A549 (cell line): ENCODE results near the gene TCP1. TPM values are rescaled to one million over a fixed set of nuclear protein-coding genes. Genes with fewer than 3 reads are reported as not detected.

Experiments
- ATAC-seq, 2 experiments: fragments of 200-7000 bp in 1 of 2; fragments of >200 bp in 1 of 2; cut with Nextera tagmentation in 1 of 2; cut with Tn5 transposase in 1 of 2; 3 replicates each; pipeline versions ENCODE4 v1.8.0 to v1.9.1; 2018 to 2020; ENCODE audit warnings: mild to moderate bottlenecking in 1 of 2, moderate library complexity in 1 of 2
- CTCF ChIA-PET: fragments of 300-600 bp; sonication (Branson Sonifier 250); formaldehyde crosslinking; extraction: SDS; loops from one replicate; lab custom pipeline; 2021; ENCODE audit warnings: antibody characterized with exemption, inconsistent platforms; lab: Yijun Ruan, JAX
- POLR2A ChIA-PET: fragments of 350-600 bp; formaldehyde crosslinking; extraction: SDS; loops from one replicate; lab custom pipeline; 2021; ENCODE audit warnings: antibody characterized with exemption, inconsistent platforms; lab: Yijun Ruan, JAX
- DNase-seq, 2 experiments: peaks; one replicate each; pipeline versions ENCODE4 v3.0.0 to v3.0.0-alpha.2; 2011 to 2016; ENCODE audit warnings: low read depth in 1 of 2, low spot score in 1 of 2
- FAIRE-seq: peaks from 2 replicates; lab custom pipeline; 2011; peaks lifted over from hg19 to GRCh38; lab: Jason Lieb, UNC
- H3K27ac ChIP-seq, 2 experiments: fragments of >200 bp; sonication (Bioruptor Twin); formaldehyde crosslinking; 3 replicates each; pipeline ENCODE4 v1.5.1; 2016 to 2017
- H3K4me1 ChIP-seq: fragments of >200 bp; sonication (Bioruptor Twin); formaldehyde crosslinking; 3 replicates; pipeline ENCODE4 v1.6.1; 2016
- H3K4me2 ChIP-seq: fragments of >200 bp; sonication (Bioruptor Twin); formaldehyde crosslinking; 3 replicates; pipeline ENCODE4 v1.6.1; 2016
- H3K4me3 ChIP-seq: fragments of >200 bp; sonication (Bioruptor Twin); formaldehyde crosslinking; 3 replicates; pipeline ENCODE4 v1.5.1; 2016
- H3K9me3 ChIP-seq: fragments of >200 bp; sonication (Bioruptor Twin); formaldehyde crosslinking; 3 replicates; pipeline ENCODE4 v1.6.1; 2016
- ATOH8 ChIP-seq: fragments of 250-450 bp; sonication (Bioruptor Pico); IDR thresholded peaks from 2 replicates; pipeline ENCODE4 v1.5.0; 2020; ENCODE audit warnings: low read depth, mild to moderate bottlenecking, moderate library complexity
- BCL3 ChIP-seq: fragments of >200 bp; sonication (Bioruptor Twin); formaldehyde crosslinking; IDR thresholded peaks from 3 replicates; pipeline ENCODE4 v1.6.1; 2016
- CBX2 ChIP-seq: fragments of 200-600 bp; sonication (generic); IDR thresholded peaks from 2 replicates; pipeline ENCODE4 v1.6.1; 2016; ENCODE audit warnings: low read depth, mild to moderate bottlenecking, borderline replicate concordance
- CHD4 ChIP-seq: fragments of 200-600 bp; sonication (generic); IDR thresholded peaks from 2 replicates; pipeline ENCODE4 v1.6.1; 2016; ENCODE audit warnings: antibody characterized with exemption, mild to moderate bottlenecking, borderline replicate concordance
- E2F6 ChIP-seq: IDR thresholded peaks from 2 replicates; pipeline ENCODE4 v1.6.1; 2012; ENCODE audit warnings: low read depth, borderline replicate concordance
- EHMT2 ChIP-seq: fragments of 200-600 bp; sonication (generic); IDR thresholded peaks from 2 replicates; pipeline ENCODE4 v1.6.1; 2016; ENCODE audit warnings: antibody characterized with exemption, low read depth, mild to moderate bottlenecking, moderate library complexity
- EP300 ChIP-seq, 2 experiments: fragments of >200 bp; sonication (Bioruptor Twin); formaldehyde crosslinking; IDR thresholded peaks; 2 replicates in 1 of 2; 3 replicates in 1 of 2; pipeline ENCODE4 v1.6.1; 2016 to 2017
- FOSB ChIP-seq: fragments of 250-450 bp; sonication (Bioruptor Pico); IDR thresholded peaks from 2 replicates; pipeline ENCODE4 v1.5.0; 2020; ENCODE audit warnings: mild to moderate bottlenecking, moderate library complexity
- FOSL2 ChIP-seq, 2 experiments: fragments of 450-650 bp in 1 of 2; fragments of >200 bp in 1 of 2; sonication (Bioruptor Twin) in 1 of 2; formaldehyde crosslinking; IDR thresholded peaks; 2 replicates each; pipeline versions ENCODE4 v1.5.0 to v1.6.1; 2016 to 2020; ENCODE audit warnings: mild to moderate bottlenecking in 1 of 2, moderate library complexity in 1 of 2
- HES2 ChIP-seq: fragments of >200 bp; sonication (Bioruptor Twin); formaldehyde crosslinking; IDR thresholded peaks from 2 replicates; pipeline ENCODE4 v1.6.1; 2016
- HEYL ChIP-seq: fragments of 250-450 bp; sonication (Bioruptor Pico); IDR thresholded peaks from 2 replicates; pipeline ENCODE4 v1.8.0; 2021; ENCODE audit warnings: mild to moderate bottlenecking, moderate library complexity
- HMGXB4 ChIP-seq: fragments of 250-450 bp; sonication (Bioruptor Pico); IDR thresholded peaks from 2 replicates; pipeline ENCODE4 v1.5.0; 2021; ENCODE audit warnings: mild to moderate bottlenecking, moderate library complexity, borderline replicate concordance
- HOXB5 ChIP-seq: fragments of 250-450 bp; sonication (Bioruptor Pico); IDR thresholded peaks from 2 replicates; pipeline ENCODE4 v1.5.0; 2020; ENCODE audit warnings: mild to moderate bottlenecking, moderate library complexity
- KDM5A ChIP-seq: fragments of 200-600 bp; sonication (generic); IDR thresholded peaks from 2 replicates; pipeline ENCODE4 v1.6.1; 2016; ENCODE audit warnings: antibody characterized with exemption, mild to moderate bottlenecking
- MYC ChIP-seq: IDR thresholded peaks from 2 replicates; pipeline ENCODE4 v1.6.1; 2012; ENCODE audit warnings: mild to moderate bottlenecking, inconsistent platforms, low read length, improper control_type of control experiment, borderline replicate concordance
- NPAS2 ChIP-seq: fragments of 250-450 bp; sonication (Bioruptor Pico); IDR thresholded peaks from 2 replicates; pipeline ENCODE4 v1.8.0; 2022; ENCODE audit warnings: mild to moderate bottlenecking, moderate library complexity, borderline replicate concordance
- RAD21 ChIP-seq, 2 experiments: fragments of >200 bp in 1 of 2; sonication (Bioruptor Twin) in 1 of 2; formaldehyde crosslinking in 1 of 2; IDR thresholded peaks in 1 of 2; conservative IDR thresholded peaks in 1 of 2; 2 replicates in 1 of 2; 3 replicates in 1 of 2; pipeline ENCODE4 v1.6.1; 2012 to 2018; ENCODE audit warnings: inconsistent platforms in 1 of 2
- RCOR1 ChIP-seq: fragments of 150-350 bp; IDR thresholded peaks from 2 replicates; pipeline ENCODE4 v1.6.1; 2014; ENCODE audit warnings: antibody characterized with exemption, low read length, low read depth
- RFX5 ChIP-seq: fragments of 450-650 bp; IDR thresholded peaks from 2 replicates; pipeline ENCODE4 v1.7.1; 2014; ENCODE audit warnings: antibody characterized with exemption, mild to moderate bottlenecking, moderate library complexity
- SREBF2 ChIP-seq: fragments of 450-650 bp; IDR thresholded peaks from 2 replicates; pipeline ENCODE4 v1.6.1; 2014; ENCODE audit warnings: mild to moderate bottlenecking, moderate library complexity
- TFCP2L1 ChIP-seq: fragments of 250-450 bp; sonication (Bioruptor Pico); IDR thresholded peaks from 2 replicates; pipeline ENCODE4 v1.5.0; 2021; ENCODE audit warnings: mild to moderate bottlenecking
- ZC3H11A ChIP-seq: fragments of 450-650 bp; IDR thresholded peaks from 2 replicates; pipeline ENCODE4 v1.6.1; 2014; ENCODE audit warnings: antibody characterized with exemption, mild to moderate bottlenecking
- WGBS: methylation state at CpG from one replicate; pipeline ENCODE4 v1.1.6; 2017; ENCODE audit errors: missing lambda C conversion rate; 5-methylcytosine and 5-hydroxymethylcytosine counted together
- polyA plus RNA-seq, 4 experiments: library from polyadenylated mRNA; depleted of rRNA in 3 of 4; stranded (reverse); fragments of >200 nt; fragmentation: RNase III in 1 of 4; extraction: RNeasy Plus Mini Kit Qiagen cat#74134 plus additional on column Dnase treatment in 1 of 4; gene quantifications; 2 replicates in 3 of 4; 3 replicates in 1 of 4; pipeline ENCODE4 v1.2.3, GENCODE V29; 2011 to 2017

Gene TCP1
- polyA plus RNA-seq, 2 of the 4 experiments (the other 2 are of a cell fraction) = 215 to 367 TPM

- ChIA-PET POLR2A (interaction anchor here (1.2 kb wide), 1 partner anchor 16 kb away, joined by 3 read pairs; the partner anchor contains the start of gene MRPL18), CTCF (interaction anchor here (1.6 kb wide), 1 partner anchor 15 kb away, joined by 4 read pairs; the partner anchor contains the start of gene MRPL18)
- Histone ChIP-seq H3K4me1 (no peaks in the 10 kb centered on the region), H3K4me3 (no peak overlapping the region), H3K4me2 (no peak overlapping the region), H3K27ac (no peak overlapping the region), H3K9me3 (no peaks in the 10 kb centered on the region)
- whole genome bisulfite sequencing = 76% methylated on average over 7 of the region's 9 CpGs
- no peak for ATAC-seq
- TF ChIP-seq EHMT2 (no peak), HES2 (no peak), MYC (no peak), CBX2 (no peak), TFCP2L1 (no peak), HEYL (CRISPR knock-in tag) (no peak), HOXB5 (no peak), HMGXB4 (CRISPR knock-in tag) (no peak), ZC3H11A (no peak)
- DNase-seq = no peak
- FAIRE-seq = no peak
Observed at GRCh38 chr6:159806021-159806458, 16.6 kb upstream of the TCP1 start.

GRCh38 chr6:159805440-159806020 lies 16.1 kb upstream of the TCP1 start:
- POLR2A ChIA-PET = interaction anchor here (1.2 kb wide), 1 partner anchor 15 kb away, joined by 3 read pairs; the partner anchor contains the start of gene MRPL18
- CTCF ChIA-PET = interaction anchor here (1.6 kb wide), 1 partner anchor 15 kb away, joined by 4 read pairs; the partner anchor contains the start of gene MRPL18
- no peak for FAIRE-seq
- H3K4me3 ChIP-seq = no peak overlapping the region
- no peaks in the 10 kb centered on the region for H3K4me1 ChIP-seq
- H3K9me3 ChIP-seq = no peaks in the 10 kb centered on the region
- 88% methylated on average over 6 of the region's 6 CpGs for WGBS
- TF ChIP-seq BCL3 = no peak
- TF ChIP-seq ATOH8 = no peak
- no peak for TF ChIP-seq RAD21 (conservative IDR thresholded peaks at IDR 0.05 in 1 of 2, IDR thresholded peaks at IDR 0.05 in 1 of 2)
- no peak for TF ChIP-seq RFX5
- no peak for TF ChIP-seq FOSL2 (IDR thresholded peaks at IDR 0.05)
- no peak for TF ChIP-seq FOSL2 (CRISPR knock-in tag; IDR thresholded peaks at IDR 0.05)
- TF ChIP-seq E2F6 = no peak
- TF ChIP-seq RCOR1 = no peak
- no peak for TF ChIP-seq FOSB (CRISPR knock-in tag)
- TF ChIP-seq NPAS2 = no peak
- TF ChIP-seq EP300 (IDR thresholded peaks at IDR 0.05) = no peak
- no peak for TF ChIP-seq KDM5A
- no peak for TF ChIP-seq CHD4
- no peak for TF ChIP-seq TFCP2L1
- no peak for TF ChIP-seq SREBF2
- TF ChIP-seq, all 56 proteins: peak for 0
- Histone ChIP-seq H3K4me2 (no peak overlapping the region), H3K27ac (no peak overlapping the region)
- DNase-seq (no peak), ATAC-seq (no peak)
